Stomach (tissue), 9 donors: Measurements from ENCODE around the gene PRKX. TPM values are rescaled to one million over a fixed set of nuclear protein-coding genes. Genes with fewer than 3 reads are reported as not detected.

Experiments used
- DNase-seq, 2 donors: peaks; one replicate each; pipeline versions ENCODE4 v3.0.0 to v3.0.0-alpha.2; 2013 to 2019
- H3K27ac ChIP-seq, 5 donors: fragments of 200-600 bp in 4 of 5; sonication (generic) in 4 of 5; one replicate each; pipeline ENCODE4 v1.5.1; 2013 to 2019; ENCODE audit warnings: mild to moderate bottlenecking in 1 of 5, moderate library complexity in 1 of 5
- H3K27me3 ChIP-seq, 3 donors: fragments of 200-600 bp; sonication (generic); one replicate each; pipeline ENCODE4 v1.5.1; 2017 to 2019; ENCODE audit warnings: mixed run types in 1 of 3
- H3K36me3 ChIP-seq, 4 donors: fragments of 200-600 bp; sonication (generic); 1 replicate in 3 of 4; 2 replicates in 1 of 4; pipeline ENCODE4 v1.5.1; 2016 to 2019
- H3K4me1 ChIP-seq, 4 donors: fragments of 200-600 bp; sonication (generic); one replicate each; pipeline ENCODE4 v1.5.1; 2016 to 2019
- H3K4me3 ChIP-seq, 4 donors: fragments of 200-600 bp; sonication (generic) in 3 of 4; one replicate each; pipeline ENCODE4 v1.5.1; 2016 to 2019; ENCODE audit warnings: mild to moderate bottlenecking in 1 of 4
- H3K9me3 ChIP-seq, 4 donors: fragments of 200-600 bp; sonication (generic); one replicate each; pipeline ENCODE4 v1.5.1; 2016 to 2019
- EP300 ChIP-seq: sonication (generic); formaldehyde crosslinking; IDR thresholded peaks from one replicate; pipeline ENCODE4 v1.6.1; 2017; ENCODE audit warnings: antibody characterized with exemption
- POLR2A ChIP-seq, 4 donors: fragments of 450-650 bp; IDR thresholded peaks; one replicate each; pipeline ENCODE4 v1.6.1; 2016; ENCODE audit warnings: antibody characterized with exemption in 4 of 4, control low read depth in 2 of 4, mild to moderate bottlenecking in 1 of 4, moderate library complexity in 1 of 4
- POLR2AphosphoS5 ChIP-seq, 3 donors: sonication (generic); formaldehyde crosslinking; IDR thresholded peaks; one replicate each; pipeline ENCODE4 v1.6.1; 2016; ENCODE audit warnings: antibody characterized with exemption in 3 of 3
- WGBS, 5 donors: extraction: QIAGEN DNeasy Blood & Tissue Kit in 3 of 5; methylation state at CpG; one replicate each; pipeline versions ENCODE4 v1.1.5 to v1.1.7; 2013 to 2018; 5-methylcytosine and 5-hydroxymethylcytosine counted together
- intact Hi-C: fragments of 100-400 bp; cut with DNase I; formaldehyde crosslinking; loops from one replicate; pipeline ENCODE4 v1.15.1; 2023; ENCODE audit warnings: low total_unique reads
- polyA plus RNA-seq, 3 donors: library from polyadenylated mRNA; stranded (reverse); fragments of 200-250 nt; gene quantifications; one replicate each; pipeline ENCODE4 v1.2.3, GENCODE V29; 2013
- total RNA-seq, 5 donors: library from RNA; depleted of rRNA; stranded (reverse); fragments of >200 nt; gene quantifications; one replicate each; pipeline versions ENCODE4 v1.1.0 to v1.2.3, GENCODE V29; 2014 to 2016
- TF ChIP-seq, protein P1 (sequence below), 7 experiments: fragments of 450-650 bp in 4 of 7; fragments of 200-600 bp in 3 of 7; sonication (generic) in 3 of 7; IDR thresholded peaks; one replicate each; pipeline ENCODE4 v1.5.1; 2016 to 2019; ENCODE audit warnings: antibody characterized with exemption in 7 of 7, control low read depth in 2 of 7, mild to moderate bottlenecking in 1 of 7
- donor health status: healthy with polysubstance abuse.
- donor health status: Bipolar disorder and iron deficiency.
- donor health status: healthy.

The PRKX gene
- total and polyA plus RNA-seq, 8 donors = 2.4 to 56.5 (median 8.7) TPM

DNA sequence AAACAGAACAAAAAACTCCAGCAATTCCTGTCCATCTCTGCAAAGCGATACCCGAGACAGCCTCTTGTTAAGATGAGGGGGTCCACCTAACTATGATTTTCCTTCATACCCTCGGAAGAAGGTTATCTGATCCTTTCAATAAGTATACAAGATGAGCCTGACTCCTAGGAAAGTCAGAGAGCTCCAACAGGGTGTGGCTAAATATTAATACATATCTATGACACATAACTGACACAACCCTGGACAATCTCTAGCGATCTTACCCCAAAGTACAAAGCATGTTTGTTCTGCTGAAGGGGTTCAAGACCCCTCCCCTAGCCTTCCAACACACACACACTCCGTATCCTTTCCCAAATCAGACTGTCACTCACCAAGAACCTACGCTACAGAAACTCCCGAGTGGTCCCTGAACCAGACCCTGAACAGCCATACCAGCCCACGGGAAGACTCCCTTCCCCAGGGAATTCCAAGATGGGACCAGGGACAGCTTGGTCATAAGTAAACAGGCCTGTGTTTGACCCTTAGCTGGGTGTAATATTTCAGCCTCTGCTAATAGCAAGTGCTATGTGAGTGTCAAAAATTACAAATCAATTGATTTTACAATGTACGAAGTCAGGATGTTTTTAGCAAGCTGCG, 110.3 kb downstream of the PRKX start:
- H3K9me3 ChIP-seq = no peaks in the 10 kb centered on the region
- H3K27me3 ChIP-seq = no peaks in the 10 kb centered on the region
- no peaks in the 10 kb centered on the region for H3K4me1 ChIP-seq
- H3K27ac ChIP-seq = no peak overlapping the region
- WGBS, 5 donors = 77 to 85% (median 82%) methylated on average over 9 to 10 of the region's 10 CpGs
- no peak overlapping the region for H3K4me3 ChIP-seq
- intact Hi-C loops = no loop called here
- no peak for DNase-seq
- peaks cover 0 to 6% (median 2%) of the 10 kb centered on the region in 4 donors for H3K36me3 ChIP-seq
- TF ChIP-seq POLR2A (IDR thresholded peaks at IDR 0.05) (no peak), POLR2AphosphoS5 (IDR thresholded peaks at IDR 0.05) (no peak), EP300 (no peak)
- TF ChIP-seq, protein P1, sequence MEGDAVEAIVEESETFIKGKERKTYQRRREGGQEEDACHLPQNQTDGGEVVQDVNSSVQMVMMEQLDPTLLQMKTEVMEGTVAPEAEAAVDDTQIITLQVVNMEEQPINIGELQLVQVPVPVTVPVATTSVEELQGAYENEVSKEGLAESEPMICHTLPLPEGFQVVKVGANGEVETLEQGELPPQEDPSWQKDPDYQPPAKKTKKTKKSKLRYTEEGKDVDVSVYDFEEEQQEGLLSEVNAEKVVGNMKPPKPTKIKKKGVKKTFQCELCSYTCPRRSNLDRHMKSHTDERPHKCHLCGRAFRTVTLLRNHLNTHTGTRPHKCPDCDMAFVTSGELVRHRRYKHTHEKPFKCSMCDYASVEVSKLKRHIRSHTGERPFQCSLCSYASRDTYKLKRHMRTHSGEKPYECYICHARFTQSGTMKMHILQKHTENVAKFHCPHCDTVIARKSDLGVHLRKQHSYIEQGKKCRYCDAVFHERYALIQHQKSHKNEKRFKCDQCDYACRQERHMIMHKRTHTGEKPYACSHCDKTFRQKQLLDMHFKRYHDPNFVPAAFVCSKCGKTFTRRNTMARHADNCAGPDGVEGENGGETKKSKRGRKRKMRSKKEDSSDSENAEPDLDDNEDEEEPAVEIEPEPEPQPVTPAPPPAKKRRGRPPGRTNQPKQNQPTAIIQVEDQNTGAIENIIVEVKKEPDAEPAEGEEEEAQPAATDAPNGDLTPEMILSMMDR (IDR thresholded peaks at IDR 0.05) = no peak

DNA sequence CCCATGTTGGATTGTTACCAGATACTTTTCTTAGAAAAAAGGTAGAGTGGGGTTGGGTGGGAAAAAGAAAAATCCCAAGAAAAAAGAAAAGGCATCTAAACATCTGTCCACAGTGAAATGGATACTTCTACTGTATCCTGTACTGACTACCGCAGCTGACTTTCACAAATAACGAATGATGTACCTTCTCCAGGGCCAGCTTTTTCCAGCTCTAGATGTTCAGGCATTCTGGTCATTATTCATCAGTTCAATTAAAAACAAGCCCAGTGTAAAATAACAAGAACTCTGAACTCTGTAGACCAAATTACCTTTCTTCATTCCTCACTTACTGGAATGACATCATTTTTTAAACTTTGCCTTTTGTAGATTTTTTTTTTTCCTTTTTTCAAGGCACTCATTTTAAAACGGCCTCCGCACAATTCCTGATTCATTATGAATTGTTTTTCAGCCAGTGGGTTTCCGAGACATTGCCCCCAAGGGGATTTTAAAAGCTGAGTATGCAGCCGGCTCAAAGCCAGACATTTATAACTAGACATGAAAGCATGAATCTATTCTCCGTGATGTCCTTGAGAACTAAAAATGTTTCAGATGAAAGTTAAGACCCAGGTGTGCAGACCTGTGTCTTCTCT, 113.5 kb downstream of the PRKX start:
- intact Hi-C loops = no loop called here
- H3K36me3 ChIP-seq = no peaks in the 10 kb centered on the region
- no peaks in the 10 kb centered on the region for H3K4me1 ChIP-seq
- DNase-seq = peak in 1 of 2 donors; percentile 13
- no peaks in the 10 kb centered on the region for H3K27me3 ChIP-seq
- 50 to 79% (median 76%) methylated on average over 7 of the region's 7 CpGs for WGBS, 5 donors
- H3K27ac ChIP-seq = no peak overlapping the region
- no peaks in the 10 kb centered on the region for H3K9me3 ChIP-seq
- TF ChIP-seq POLR2A (IDR thresholded peaks at IDR 0.05) = no peak
- TF ChIP-seq, protein P1 (IDR thresholded peaks at IDR 0.05) = no peak
- no peak for TF ChIP-seq EP300
- no peak for TF ChIP-seq POLR2AphosphoS5 (IDR thresholded peaks at IDR 0.05)
- H3K4me3 ChIP-seq = no peak overlapping the region

DNA sequence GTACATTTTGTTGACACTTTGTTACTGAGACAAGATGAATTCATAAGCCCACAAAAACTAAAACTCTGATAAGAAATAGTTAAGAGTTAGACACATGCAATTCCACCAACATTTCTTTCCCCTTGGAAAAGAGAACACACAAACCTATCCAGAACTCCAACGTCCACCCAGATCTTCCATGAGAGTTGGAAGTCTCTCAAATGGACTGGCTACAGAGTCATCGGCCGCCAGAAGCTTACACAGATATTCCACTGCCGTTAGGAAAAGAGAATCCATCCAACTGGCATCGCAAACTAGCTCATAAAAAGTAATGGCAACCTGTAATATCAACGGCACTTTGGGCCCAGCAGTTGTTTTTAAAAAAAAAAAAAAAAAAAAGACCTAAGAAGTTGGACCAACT, 114.7 kb downstream of the PRKX start:
- Histone ChIP-seq H3K9me3 (no peaks in the 10 kb centered on the region), H3K4me3 (no peak overlapping the region), H3K4me1 (no peaks in the 10 kb centered on the region), H3K27ac (no peak overlapping the region), H3K36me3 (no peaks in the 10 kb centered on the region), H3K27me3 (no peaks in the 10 kb centered on the region)
- no peak for DNase-seq
- TF ChIP-seq, protein P1 (IDR thresholded peaks at IDR 0.05) = no peak
- TF ChIP-seq POLR2A (IDR thresholded peaks at IDR 0.05) (no peak), EP300 (no peak), POLR2AphosphoS5 (IDR thresholded peaks at IDR 0.05) (no peak)
- WGBS, 5 donors = 73 to 94% (median 88%) methylated on average over 5 to 6 of the region's 6 CpGs
- intact Hi-C loops = no loop called here

DNA sequence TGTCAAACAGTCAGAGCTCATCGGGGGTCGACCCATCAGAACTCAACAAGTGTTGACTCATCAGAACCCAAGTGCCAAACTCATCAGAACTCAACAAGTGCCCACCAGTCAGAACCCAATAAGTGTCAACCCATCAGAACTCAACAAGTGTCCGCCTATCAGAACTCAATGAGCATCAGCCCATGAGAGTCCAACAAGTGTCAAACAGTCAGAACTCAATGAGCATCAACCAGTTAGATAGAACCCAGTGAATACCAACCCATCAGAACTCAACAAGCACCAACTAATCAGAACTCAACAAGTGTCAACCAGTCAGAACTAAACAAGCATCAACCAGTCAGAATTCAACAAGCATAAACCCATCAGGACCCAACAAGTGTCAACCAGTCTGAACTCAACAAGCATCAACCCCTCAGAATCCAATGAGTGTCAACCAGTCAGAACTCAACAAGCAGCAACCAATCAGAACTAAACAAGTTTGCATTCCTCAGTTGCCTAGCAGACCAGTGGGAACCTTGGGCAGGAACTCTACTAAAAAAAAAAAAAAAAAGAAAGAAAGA, 115.3 kb downstream of the PRKX start:
- no peak overlapping the region for H3K4me3 ChIP-seq
- no peaks in the 10 kb centered on the region for H3K4me1 ChIP-seq
- 89 to 98% (median 94%) methylated on average over 3 of the region's 3 CpGs for WGBS, 5 donors
- H3K27ac ChIP-seq = no peak overlapping the region
- TF ChIP-seq, protein P1 (IDR thresholded peaks at IDR 0.05) = no peak
- TF ChIP-seq EP300 = no peak
- TF ChIP-seq POLR2AphosphoS5 (IDR thresholded peaks at IDR 0.05) = no peak
- TF ChIP-seq POLR2A (IDR thresholded peaks at IDR 0.05) = no peak
- intact Hi-C loops = no loop called here
- no peak for DNase-seq
- H3K27me3 ChIP-seq = no peaks in the 10 kb centered on the region
- H3K36me3 ChIP-seq = no peaks in the 10 kb centered on the region
- H3K9me3 ChIP-seq = no peaks in the 10 kb centered on the region
